AG09319 (cell line): ENCODE results near the gene SLC17A3.

Experiments
- DNase-seq: peaks from one replicate; pipeline ENCODE4 v3.0.0-alpha.2; 2010; ENCODE audit warnings: low read depth; ENCODE audit errors: extremely low read depth
- TF ChIP-seq, protein P1 (sequence below): IDR thresholded peaks from 2 replicates; pipeline ENCODE4 v1.5.1; 2011; ENCODE audit warnings: low read depth, mild to moderate bottlenecking, inconsistent platforms, low read length, moderate library complexity

SLC17A3 gene

DNA sequence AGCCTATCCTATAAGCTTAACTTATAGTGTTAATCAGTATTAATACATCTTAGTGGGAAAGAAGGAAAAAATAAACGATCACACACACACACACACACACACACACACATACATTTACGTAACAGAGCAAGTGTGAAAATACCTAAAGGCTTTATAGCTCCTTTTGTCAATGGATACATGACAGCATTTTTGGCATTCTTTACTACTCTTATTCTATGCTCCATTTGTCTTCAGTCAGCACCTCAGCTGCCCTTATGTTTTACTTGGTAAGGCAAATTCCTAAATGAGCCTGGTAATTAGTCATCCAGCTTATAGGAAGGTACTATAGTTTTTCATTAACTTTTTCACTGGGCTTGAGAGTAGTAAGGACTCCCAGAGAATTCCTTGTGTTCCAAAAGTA lies 25.1 kb upstream of the SLC17A3 start:
- TF ChIP-seq, protein P1, sequence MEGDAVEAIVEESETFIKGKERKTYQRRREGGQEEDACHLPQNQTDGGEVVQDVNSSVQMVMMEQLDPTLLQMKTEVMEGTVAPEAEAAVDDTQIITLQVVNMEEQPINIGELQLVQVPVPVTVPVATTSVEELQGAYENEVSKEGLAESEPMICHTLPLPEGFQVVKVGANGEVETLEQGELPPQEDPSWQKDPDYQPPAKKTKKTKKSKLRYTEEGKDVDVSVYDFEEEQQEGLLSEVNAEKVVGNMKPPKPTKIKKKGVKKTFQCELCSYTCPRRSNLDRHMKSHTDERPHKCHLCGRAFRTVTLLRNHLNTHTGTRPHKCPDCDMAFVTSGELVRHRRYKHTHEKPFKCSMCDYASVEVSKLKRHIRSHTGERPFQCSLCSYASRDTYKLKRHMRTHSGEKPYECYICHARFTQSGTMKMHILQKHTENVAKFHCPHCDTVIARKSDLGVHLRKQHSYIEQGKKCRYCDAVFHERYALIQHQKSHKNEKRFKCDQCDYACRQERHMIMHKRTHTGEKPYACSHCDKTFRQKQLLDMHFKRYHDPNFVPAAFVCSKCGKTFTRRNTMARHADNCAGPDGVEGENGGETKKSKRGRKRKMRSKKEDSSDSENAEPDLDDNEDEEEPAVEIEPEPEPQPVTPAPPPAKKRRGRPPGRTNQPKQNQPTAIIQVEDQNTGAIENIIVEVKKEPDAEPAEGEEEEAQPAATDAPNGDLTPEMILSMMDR, result no peak
- no peak for DNase-seq

DNA sequence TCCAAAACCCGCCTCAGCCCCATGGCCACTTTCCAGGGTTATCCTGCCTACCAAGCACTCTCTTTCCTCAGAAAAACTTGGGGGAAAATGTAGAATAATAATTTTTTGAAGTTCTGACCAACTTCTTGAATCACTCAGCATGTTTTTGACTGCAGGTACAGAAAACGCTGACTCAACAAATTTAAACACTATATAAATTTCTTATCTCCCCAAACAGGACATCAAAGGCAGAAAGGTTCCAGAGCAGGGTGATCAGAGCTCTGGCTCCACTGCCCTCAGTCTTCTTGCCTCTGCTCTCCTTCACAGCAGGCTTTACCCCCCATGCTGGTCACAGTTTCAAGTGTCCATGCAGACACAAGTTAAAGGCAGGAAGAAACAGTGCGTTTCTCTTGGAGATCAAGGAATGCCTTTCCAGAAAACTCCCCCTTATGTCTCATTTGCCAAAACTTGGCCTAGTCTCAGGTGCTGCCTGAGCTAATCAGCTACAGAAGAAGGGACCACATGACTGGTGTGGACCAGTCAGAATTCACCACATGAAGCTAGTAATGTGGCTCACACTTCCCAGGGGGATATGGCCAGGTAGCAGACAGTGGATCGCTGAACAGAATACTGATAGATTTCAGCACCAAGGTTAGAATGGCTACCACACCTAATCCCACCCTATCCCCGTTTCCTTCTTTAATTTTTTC lies 24.4 kb upstream of the SLC17A3 start:
- TF ChIP-seq, protein P1, result no peak
- DNase-seq, result no peak

DNA sequence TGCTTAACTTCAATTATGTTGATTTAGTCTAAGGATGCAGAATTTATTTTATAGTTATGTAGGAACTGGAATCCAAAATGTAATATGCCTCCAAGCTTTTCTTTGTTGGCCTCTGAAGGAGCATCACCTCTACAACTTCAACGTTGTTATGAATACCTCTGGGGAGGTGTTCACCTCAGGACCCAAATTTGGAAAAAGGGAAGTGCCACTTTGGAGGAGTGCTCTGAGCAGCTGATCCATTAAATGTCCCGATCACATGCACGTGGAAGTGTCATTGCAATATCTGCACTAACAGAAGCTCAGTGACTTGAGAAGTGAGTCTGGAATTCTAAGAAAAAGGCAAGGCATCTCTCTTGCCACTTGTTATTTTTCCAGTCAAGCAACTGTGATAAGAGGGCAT lies 22.2 kb upstream of the SLC17A3 start:
- TF ChIP-seq, protein P1, result no peak
- no peak for DNase-seq

DNA sequence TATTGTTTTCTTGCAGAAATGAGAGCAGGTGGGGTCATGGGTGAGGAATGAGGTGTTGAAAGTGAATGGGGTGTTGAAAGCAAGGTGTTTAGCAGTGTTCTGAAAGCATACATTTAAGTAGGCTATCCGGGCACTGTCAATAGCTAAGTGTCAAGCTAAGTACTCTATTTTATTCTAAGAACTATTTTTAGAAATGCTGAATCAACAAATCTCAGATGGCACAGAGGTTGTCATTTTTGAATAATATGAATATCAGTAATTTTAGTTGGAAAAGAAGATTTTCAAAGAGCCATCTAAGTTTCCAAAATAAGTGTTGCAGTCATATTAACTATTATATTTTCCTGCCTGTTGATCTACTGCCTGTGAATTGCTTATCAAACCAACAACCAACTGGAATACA lies 21.7 kb upstream of the SLC17A3 start:
- TF ChIP-seq, protein P1, result no peak
- no peak for DNase-seq

DNA sequence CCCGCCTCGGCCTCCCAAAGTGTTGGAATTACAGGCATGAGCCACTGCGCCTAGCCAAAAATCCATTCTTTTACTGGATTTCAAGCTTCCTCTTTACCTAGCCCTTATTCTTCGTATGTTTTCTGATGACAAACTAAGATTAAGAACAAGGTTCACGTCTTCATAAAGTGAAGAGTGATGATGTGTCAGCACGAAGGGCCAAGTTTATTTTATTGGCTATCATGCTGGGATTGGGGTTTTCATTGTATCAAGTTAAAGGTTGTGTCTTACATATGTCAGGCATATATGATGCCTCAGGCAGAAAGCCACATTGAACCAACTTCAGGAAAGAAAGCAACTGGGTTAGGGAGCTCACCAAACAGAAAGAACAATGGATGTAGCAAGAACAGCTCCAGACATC lies 19.7 kb upstream of the SLC17A3 start:
- TF ChIP-seq, protein P1, result no peak
- no peak for DNase-seq

DNA sequence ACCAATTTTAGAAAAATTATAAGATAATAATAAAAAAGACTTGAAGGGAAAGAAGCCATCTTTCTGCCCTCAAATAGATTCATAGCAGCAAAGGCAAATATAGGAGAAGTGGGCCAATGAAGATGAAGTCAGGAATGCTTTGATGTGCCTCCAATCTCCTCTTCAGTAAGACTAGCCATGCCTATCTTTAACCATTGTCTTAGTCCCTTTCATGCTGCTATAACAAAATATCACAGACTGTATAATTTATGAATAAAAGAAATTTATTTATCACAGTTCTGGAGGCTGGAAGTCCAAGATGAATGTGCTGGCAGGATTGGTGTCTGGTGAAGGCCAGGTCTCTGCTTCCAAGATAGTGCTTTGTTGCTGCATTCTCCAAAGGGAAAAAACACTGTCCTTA lies 18.8 kb upstream of the SLC17A3 start:
- DNase-seq, result no peak
- TF ChIP-seq, protein P1, result no peak

DNA sequence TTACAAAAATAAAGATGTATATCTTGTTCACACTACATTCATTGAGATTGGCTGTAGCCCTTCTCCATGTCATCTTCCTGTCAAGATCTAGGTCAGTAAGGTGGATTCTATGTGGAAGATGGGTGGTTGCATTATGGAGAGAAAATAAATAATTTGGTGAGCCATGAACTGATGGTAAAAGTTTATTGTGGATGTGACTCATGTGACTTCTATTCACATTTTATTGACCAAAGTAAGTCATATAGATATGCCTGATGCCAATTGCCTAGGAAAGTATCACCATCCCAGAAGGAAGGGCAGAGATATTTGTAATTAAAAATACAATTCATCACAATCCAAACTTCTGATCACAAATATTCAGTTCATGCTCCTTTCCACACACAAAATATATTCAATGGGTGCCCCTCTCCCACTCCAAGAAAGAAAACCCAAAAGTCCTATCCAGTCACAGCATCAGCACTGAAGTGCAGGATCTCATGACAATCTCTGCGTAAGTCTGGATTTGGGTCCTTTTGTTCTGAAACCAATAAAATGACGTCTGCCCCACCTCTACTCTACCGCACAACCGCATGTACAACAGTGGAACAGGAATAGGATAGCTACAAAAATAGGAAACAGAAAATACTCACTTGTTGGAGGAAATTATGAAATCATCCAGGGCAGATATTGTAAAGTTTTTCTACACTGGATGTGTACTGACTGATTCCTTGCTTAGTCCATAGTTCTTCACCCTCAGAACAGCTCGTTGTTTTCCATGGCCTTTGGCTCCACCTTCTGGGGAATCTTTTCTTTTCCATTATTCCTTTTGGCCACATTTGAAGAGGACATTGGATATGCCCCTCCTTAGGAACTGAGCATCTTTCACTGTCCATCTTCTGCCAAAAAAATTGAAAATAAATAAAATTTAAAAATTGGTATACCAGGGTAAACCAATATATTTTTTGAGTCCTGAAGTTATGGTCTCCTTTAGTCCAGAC lies 16.1 kb upstream of the SLC17A3 start:
- no peak for DNase-seq
- TF ChIP-seq, protein P1, result peak; percentile 51
